ENCODE measurements around the gene ZBTB45.

- TF ChIP-seq, protein P1, sequence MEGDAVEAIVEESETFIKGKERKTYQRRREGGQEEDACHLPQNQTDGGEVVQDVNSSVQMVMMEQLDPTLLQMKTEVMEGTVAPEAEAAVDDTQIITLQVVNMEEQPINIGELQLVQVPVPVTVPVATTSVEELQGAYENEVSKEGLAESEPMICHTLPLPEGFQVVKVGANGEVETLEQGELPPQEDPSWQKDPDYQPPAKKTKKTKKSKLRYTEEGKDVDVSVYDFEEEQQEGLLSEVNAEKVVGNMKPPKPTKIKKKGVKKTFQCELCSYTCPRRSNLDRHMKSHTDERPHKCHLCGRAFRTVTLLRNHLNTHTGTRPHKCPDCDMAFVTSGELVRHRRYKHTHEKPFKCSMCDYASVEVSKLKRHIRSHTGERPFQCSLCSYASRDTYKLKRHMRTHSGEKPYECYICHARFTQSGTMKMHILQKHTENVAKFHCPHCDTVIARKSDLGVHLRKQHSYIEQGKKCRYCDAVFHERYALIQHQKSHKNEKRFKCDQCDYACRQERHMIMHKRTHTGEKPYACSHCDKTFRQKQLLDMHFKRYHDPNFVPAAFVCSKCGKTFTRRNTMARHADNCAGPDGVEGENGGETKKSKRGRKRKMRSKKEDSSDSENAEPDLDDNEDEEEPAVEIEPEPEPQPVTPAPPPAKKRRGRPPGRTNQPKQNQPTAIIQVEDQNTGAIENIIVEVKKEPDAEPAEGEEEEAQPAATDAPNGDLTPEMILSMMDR (IDR thresholded peaks at IDR 0.05) = peak in 1 of 6 experiments; percentile 20
- peak in 1 of 2 donors; percentile 72 for TF ChIP-seq POLR2A (IDR thresholded peaks at IDR 0.05)
Measured at GRCh38 chr19:58554494-58555368, 35.1 kb upstream of the ZBTB45 start, which contains the start of gene CHMP2A.

All from thyroid gland (tissue), 4 donors.